ENCODE measurements around the gene SFXN4.
"Not testable (repeated sequence)": the region's sequence is repeated elsewhere in the genome, so short reads cannot be mapped to it uniquely, and the experiment has no call there.

The SFXN4 gene

GRCh38 chr10:119105155-119105554, 60.4 kb downstream of the SFXN4 start:
- DNase-seq = no peak

- no peak for DNase-seq
These were observed 60.9 kb downstream of the SFXN4 start for GRCh38 chr10:119104654-119105015.

GRCh38 chr10:119103903-119104653, 61.4 kb downstream of the SFXN4 start, which contains the start of gene DENND10:
TSS of gene DENND10 (plus strand) at chr10:119104113. CDS start at chr10:119104143, 30 bp downstream.
- DNase-seq = no peak

- DNase-seq = peak; percentile 27
These were observed 62.1 kb downstream of the SFXN4 start for GRCh38 chr10:119103241-119103902.

- peak; percentile 53 for DNase-seq
These were observed 64.0 kb downstream of the SFXN4 start for GRCh38 chr10:119101366-119102098.

- DNase-seq = no peak
These were observed 64.9 kb downstream of the SFXN4 start for GRCh38 chr10:119100434-119101238.

- DNase-seq = no peak
These were observed 66.9 kb downstream of the SFXN4 start for GRCh38 chr10:119098576-119098975.

- not testable (repeated sequence) for DNase-seq
These were observed 68.7 kb downstream of the SFXN4 start for GRCh38 chr10:119096641-119097415.

- no peak for DNase-seq
These were observed 69.9 kb downstream of the SFXN4 start for GRCh38 chr10:119095640-119096039.

GRCh38 chr10:119090968-119091367, 74.5 kb downstream of the SFXN4 start:
- no peak for DNase-seq

All from NCI-H1436 treated with DMSO at 0.1 percent for 48 hours (cell line).